B cell (primary cell): ENCODE results near the gene GGTA1. TPM values are rescaled to one million over a fixed set of nuclear protein-coding genes. Genes with fewer than 3 reads are reported as not detected.

Source experiments
- ATAC-seq: fragments of 200-7000 bp; cut with Tn5 transposase; one replicate; pipeline ENCODE4 v1.10.0; 2021; ENCODE audit warnings: low read depth, mild to moderate bottlenecking, moderate number of reproducible peaks, moderate library complexity
- CTCF ChIA-PET: fragments of 350-600 bp; sonication (Branson Sonifier 250); formaldehyde crosslinking; loops from one replicate; lab custom pipeline; 2021; ENCODE audit warnings: antibody characterized with exemption, inconsistent platforms; lab: Charles Lee
- POLR2A ChIA-PET: fragments of 350-600 bp; sonication (Branson Sonifier 250); formaldehyde crosslinking; loops from one replicate; lab custom pipeline; 2021; ENCODE audit warnings: antibody characterized with exemption; lab: Charles Lee
- DNase-seq: peaks from one replicate; pipeline ENCODE4 v3.0.0; 2013
- H2AFZ ChIP-seq: 2 replicates; pipeline ENCODE4 v1.6.1; 2012; ENCODE audit warnings: mild to moderate bottlenecking, low read depth, low read length; ENCODE audit not compliant: insufficient read depth, poor library complexity, severe bottlenecking
- H3K27ac ChIP-seq, 2 donors: 1 replicate in 1 of 2; 2 replicates in 1 of 2; pipeline ENCODE4 v1.5.1; 2012 to 2013; ENCODE audit warnings: low read length in 2 of 2, mild to moderate bottlenecking in 2 of 2, moderate library complexity in 1 of 2
- H3K27me3 ChIP-seq, 4 experiments: fragments of 200-600 bp in 1 of 4; sonication (generic) in 1 of 4; replicated peaks in 1 of 4; 1 replicate in 2 of 4; 2 replicates in 2 of 4; pipeline versions ENCODE4 v1.6.1 to v1.7.0; 2013 to 2016; ENCODE audit warnings: low read length in 3 of 4, mild to moderate bottlenecking in 2 of 4, mixed read lengths in 1 of 4, moderate library complexity in 1 of 4; ENCODE audit not compliant: insufficient read depth in 4 of 4, control insufficient read depth in 3 of 4; ENCODE audit errors: control extremely low read depth in 1 of 4
- H3K36me3 ChIP-seq, 2 experiments: replicated peaks in 1 of 2; 1 replicate in 1 of 2; 2 replicates in 1 of 2; pipeline versions ENCODE4 v1.6.1 to v1.7.1; 2013; ENCODE audit warnings: low read length in 1 of 2; ENCODE audit not compliant: insufficient read depth in 2 of 2, control insufficient read depth in 1 of 2; ENCODE audit errors: control extremely low read depth in 1 of 2, extremely low read depth in 1 of 2
- H3K4me1 ChIP-seq, 2 donors: fragments of 200-600 bp in 1 of 2; sonication (generic) in 1 of 2; 1 replicate in 1 of 2; 2 replicates in 1 of 2; pipeline versions ENCODE4 v1.5.1 to v1.6.1; 2013 to 2017; ENCODE audit warnings: low read length in 2 of 2; ENCODE audit not compliant: control insufficient read depth in 2 of 2, insufficient read depth in 2 of 2
- H3K4me2 ChIP-seq: replicated peaks from 2 replicates; pipeline ENCODE3; 2012; ENCODE audit warnings: mild to moderate bottlenecking, low read depth, low read length; ENCODE audit not compliant: poor library complexity, severe bottlenecking
- H3K4me3 ChIP-seq, 5 experiments: fragments of 200-600 bp in 1 of 5; sonication (generic) in 1 of 5; 1 replicate in 3 of 5; 2 replicates in 2 of 5; pipeline versions ENCODE4 v1.5.1 to v1.7.0; 2011 to 2016; ENCODE audit warnings: low read length in 4 of 5, mild to moderate bottlenecking in 4 of 5, low read depth in 2 of 5, control low read depth in 1 of 5, moderate library complexity in 1 of 5; ENCODE audit not compliant: insufficient read depth in 1 of 5; ENCODE audit errors: control extremely low read depth in 1 of 5, extremely low read depth in 1 of 5
- H3K79me2 ChIP-seq: fragments of 200-600 bp; sonication (generic); one replicate; pipeline ENCODE4 v1.6.0; 2016; ENCODE audit warnings: low read length; ENCODE audit not compliant: control insufficient read depth, insufficient read depth
- H3K9ac ChIP-seq: fragments of 200-600 bp; sonication (generic); 2 replicates; pipeline ENCODE4 v1.6.1; 2017; ENCODE audit warnings: mild to moderate bottlenecking, low read length, moderate library complexity
- H3K9me3 ChIP-seq, 3 donors: one replicate each; pipeline versions ENCODE4 v1.6.1 to v1.7.1; 2013; ENCODE audit warnings: low read length in 2 of 3; ENCODE audit not compliant: control insufficient read depth in 2 of 3, insufficient read depth in 1 of 3; ENCODE audit errors: control extremely low read depth in 1 of 3
- H4K20me1 ChIP-seq: 2 replicates; pipeline ENCODE4 v1.6.0; 2012; ENCODE audit warnings: mild to moderate bottlenecking, low read length; ENCODE audit not compliant: insufficient read depth, control insufficient read depth, poor library complexity, severe bottlenecking
- H3K27ac Mint-ChIP-seq: one replicate; pipeline ENCODE4 v1.8.0; 2021; ENCODE audit warnings: mixed read lengths
- H3K27me3 Mint-ChIP-seq: one replicate; pipeline ENCODE4 v1.8.0; 2021; ENCODE audit warnings: mixed read lengths
- H3K4me1 Mint-ChIP-seq: one replicate; pipeline ENCODE4 v1.8.0; 2021; ENCODE audit warnings: mixed read lengths
- H3K4me3 Mint-ChIP-seq: one replicate; pipeline ENCODE4 v1.8.0; 2021; ENCODE audit warnings: mixed read lengths
- H3K9me3 Mint-ChIP-seq: one replicate; pipeline ENCODE4 v1.8.0; 2022; ENCODE audit warnings: mixed read lengths; ENCODE audit not compliant: insufficient read depth
- EZH2 ChIP-seq: IDR thresholded peaks from 2 replicates; pipeline ENCODE4 v1.6.1; 2012; ENCODE audit warnings: borderline replicate concordance, low read depth, mild to moderate bottlenecking, moderate library complexity, low read length; ENCODE audit not compliant: insufficient read depth, poor library complexity, severe bottlenecking
- WGBS: methylation state at CpG from one replicate; pipeline ENCODE4 v1.1.5; 2013; ENCODE audit warnings: missing lambda C conversion rate; ENCODE audit not compliant: insufficient coverage; 5-methylcytosine and 5-hydroxymethylcytosine counted together
- intact Hi-C: fragments of 100-400 bp; cut with micrococcal nuclease; formaldehyde crosslinking; loops from one replicate; pipeline ENCODE4 v1.10.0; 2022
- polyA plus RNA-seq: library from polyadenylated mRNA; depleted of rRNA; stranded (reverse); fragments of >200 nt; gene quantifications from 2 replicates; pipeline ENCODE4 v1.2.3, GENCODE V29; 2012
- total RNA-seq, 2 donors: library from RNA; stranded (reverse); fragments of 120-200 nt in 1 of 2; gene quantifications; 1 replicate in 1 of 2; 2 replicates in 1 of 2; pipeline versions ENCODE4 v1.2.3 to v1.2.4, GENCODE V29; 2013 to 2022
- TF ChIP-seq, protein P1 (sequence below): fragments of 200-600 bp; IDR thresholded peaks from one replicate; pipeline ENCODE4 v1.8.0; 2022; ENCODE audit warnings: antibody characterized with exemption, mild to moderate bottlenecking

The GGTA1 gene
- total and polyA plus RNA-seq, 2 donors (not counting 1 experiment from before 2014, with no cell fraction given), result not detected

DNA sequence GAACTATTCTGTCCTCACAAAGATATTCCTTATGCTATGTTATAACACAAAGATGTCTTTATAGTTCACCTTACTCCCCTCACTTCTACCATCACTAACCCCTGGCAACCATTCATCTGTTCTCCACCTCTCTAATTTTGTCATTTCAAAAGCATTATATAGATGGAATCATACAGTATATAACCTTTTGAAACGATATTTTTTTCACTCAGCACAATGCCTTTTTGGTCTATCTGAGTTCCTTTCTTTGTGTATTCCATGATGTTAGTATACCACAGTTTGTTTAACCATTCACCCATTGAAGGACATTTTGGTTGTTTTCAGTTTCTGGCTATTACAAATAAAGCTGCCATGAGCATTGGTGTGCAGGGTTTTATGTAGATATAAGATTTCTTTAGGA is 93.7 kb downstream of the GGTA1 start:
- no peaks in the 10 kb centered on the region for H3K27me3 Mint-ChIP-seq
- Histone ChIP-seq H3K4me1 (no peaks in the 10 kb centered on the region), H3K36me3 (no peaks in the 10 kb centered on the region), H3K27me3 (no peaks in the 10 kb centered on the region), H3K4me2 (no peak overlapping the region), H3K9ac (no peak overlapping the region), H3K9me3 (peaks cover 0 to 4% (median 0%) of the 10 kb centered on the region in 3 donors), H2AFZ (no peak overlapping the region), H4K20me1 (no peaks in the 10 kb centered on the region), H3K79me2 (no peaks in the 10 kb centered on the region), H3K4me3 (no peak overlapping the region), H3K27ac (no peak overlapping the region)
- DNase-seq (no peak), ATAC-seq (no peak)
- no peak overlapping the region for H3K4me3 Mint-ChIP-seq
- WGBS, result no CpG with 5 or more reads among the region's 1 CpG
- H3K27ac Mint-ChIP-seq, result no peak overlapping the region
- POLR2A ChIA-PET, result interaction anchor here (0.7 kb wide), 1 partner anchor 198 kb away, joined by 9 read pairs; no protein-coding TSS in a partner anchor
- peaks cover 6% of the 10 kb centered on the region for H3K9me3 Mint-ChIP-seq
- no peaks in the 10 kb centered on the region for H3K4me1 Mint-ChIP-seq
- TF ChIP-seq EZH2, result no peak
- TF ChIP-seq, protein P1, sequence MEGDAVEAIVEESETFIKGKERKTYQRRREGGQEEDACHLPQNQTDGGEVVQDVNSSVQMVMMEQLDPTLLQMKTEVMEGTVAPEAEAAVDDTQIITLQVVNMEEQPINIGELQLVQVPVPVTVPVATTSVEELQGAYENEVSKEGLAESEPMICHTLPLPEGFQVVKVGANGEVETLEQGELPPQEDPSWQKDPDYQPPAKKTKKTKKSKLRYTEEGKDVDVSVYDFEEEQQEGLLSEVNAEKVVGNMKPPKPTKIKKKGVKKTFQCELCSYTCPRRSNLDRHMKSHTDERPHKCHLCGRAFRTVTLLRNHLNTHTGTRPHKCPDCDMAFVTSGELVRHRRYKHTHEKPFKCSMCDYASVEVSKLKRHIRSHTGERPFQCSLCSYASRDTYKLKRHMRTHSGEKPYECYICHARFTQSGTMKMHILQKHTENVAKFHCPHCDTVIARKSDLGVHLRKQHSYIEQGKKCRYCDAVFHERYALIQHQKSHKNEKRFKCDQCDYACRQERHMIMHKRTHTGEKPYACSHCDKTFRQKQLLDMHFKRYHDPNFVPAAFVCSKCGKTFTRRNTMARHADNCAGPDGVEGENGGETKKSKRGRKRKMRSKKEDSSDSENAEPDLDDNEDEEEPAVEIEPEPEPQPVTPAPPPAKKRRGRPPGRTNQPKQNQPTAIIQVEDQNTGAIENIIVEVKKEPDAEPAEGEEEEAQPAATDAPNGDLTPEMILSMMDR, result no peak
- intact Hi-C loops, result no loop called here
- CTCF ChIA-PET, result interaction anchor here (0.9 to 11.3 kb wide), 2 partner anchors 12 to 88 kb away, joined by 3 to 371 read pairs; no protein-coding TSS in a partner anchor

Other genes with a start within 250 kb of the GGTA1 start
- 45.4 and 45.9 TPM in 2 replicates for gene GSN, start 231.7 kb downstream of the GGTA1 start, total RNA-seq
- gene GSN, start 231.7 kb downstream of the GGTA1 start, polyA plus RNA-seq, result 29.3 and 38.4 TPM in 2 replicates
- gene STOM, start 129.6 kb downstream of the GGTA1 start, total RNA-seq, result 6.1 and 6.3 TPM in 2 replicates
- gene STOM, start 129.6 kb downstream of the GGTA1 start, polyA plus RNA-seq, result 2.7 and 7.2 TPM in 2 replicates
- gene DAB2IP, start 151.8 kb upstream of the GGTA1 start, total RNA-seq, result 3.6 and 3.9 TPM in 2 replicates
- 0.03 and 1.1 TPM in 2 replicates for gene DAB2IP, start 151.8 kb upstream of the GGTA1 start, polyA plus RNA-seq